GM12873 (cell line): ENCODE data around the gene PNKP.
A peak's percentile ranks its signal among the peaks of the same experiment; 100 is the strongest.

Experiments
- CTCF ChIP-seq: IDR thresholded peaks from 2 replicates; pipeline ENCODE4 v1.5.1; 2012; ENCODE audit warnings: low read depth, mild to moderate bottlenecking, moderate library complexity, low read length, control low read depth; ENCODE audit not compliant: insufficient read depth; ENCODE audit errors: missing control alignments

Gene PNKP

GRCh38 chr19:49869009-49869483 lies 1.7 kb upstream of the PNKP start:
- TF ChIP-seq CTCF = no peak

- TF ChIP-seq CTCF = no peak
Observed at GRCh38 chr19:49864890-49865289, 2.5 kb downstream of the PNKP start.

GRCh38 chr19:49863935-49864320 lies 3.4 kb downstream of the PNKP start:
- TF ChIP-seq CTCF = no peak

GRCh38 chr19:49863254-49863934 lies 4.0 kb downstream of the PNKP start:
- TF ChIP-seq CTCF = no peak

GRCh38 chr19:49862391-49863253 lies 4.8 kb downstream of the PNKP start:
- peak; percentile 43 for TF ChIP-seq CTCF

- TF ChIP-seq CTCF = no peak
Observed at GRCh38 chr19:49861541-49862378, 5.6 kb downstream of the PNKP start.
